ENCODE measurements around the gene FPR2.

Gene FPR2, protein sequence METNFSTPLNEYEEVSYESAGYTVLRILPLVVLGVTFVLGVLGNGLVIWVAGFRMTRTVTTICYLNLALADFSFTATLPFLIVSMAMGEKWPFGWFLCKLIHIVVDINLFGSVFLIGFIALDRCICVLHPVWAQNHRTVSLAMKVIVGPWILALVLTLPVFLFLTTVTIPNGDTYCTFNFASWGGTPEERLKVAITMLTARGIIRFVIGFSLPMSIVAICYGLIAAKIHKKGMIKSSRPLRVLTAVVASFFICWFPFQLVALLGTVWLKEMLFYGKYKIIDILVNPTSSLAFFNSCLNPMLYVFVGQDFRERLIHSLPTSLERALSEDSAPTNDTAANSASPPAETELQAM

DNA sequence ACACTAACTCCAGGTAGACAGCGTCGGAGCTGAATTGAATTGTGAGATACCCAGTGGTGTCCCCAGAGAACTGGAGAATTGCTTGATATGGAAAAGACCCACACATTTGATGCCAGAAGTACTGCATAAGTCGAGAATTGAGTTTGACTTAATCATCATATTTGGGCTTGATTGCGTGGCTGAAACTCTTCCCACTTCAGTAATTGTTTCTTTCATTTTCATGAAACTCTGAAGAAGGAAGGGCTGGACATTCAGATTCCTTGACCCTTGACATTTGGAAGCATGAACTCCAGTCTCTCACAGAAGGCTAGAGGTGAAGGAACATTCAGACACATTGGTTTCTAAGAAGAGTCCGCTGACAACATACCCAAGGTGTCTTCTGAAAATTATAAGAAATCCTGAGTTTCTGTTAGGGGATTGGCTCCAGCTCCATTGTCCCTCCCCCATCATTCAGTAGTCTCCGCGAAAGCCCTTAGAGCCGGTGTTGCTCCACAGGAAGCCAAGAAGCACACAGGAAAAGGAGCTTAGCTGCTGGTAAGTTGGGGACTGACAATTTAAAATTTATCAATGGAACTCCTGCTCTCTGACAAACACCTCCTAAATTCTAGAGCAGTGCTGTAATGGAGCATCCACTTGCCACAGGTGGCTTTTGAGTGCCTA lies at the start of gene FPR2:
Gene FPR2 (plus strand): TSS at position 484 of the 660 bp plus-strand sequence. CDS start 7,479 bp downstream, outside the sequence.
- no peaks in the 10 kb centered on the region for H3K36me3 ChIP-seq (ENCODE audit: control insufficient read depth, insufficient read depth, low read length, severe bottlenecking)
- H3K9ac ChIP-seq (ENCODE audit: low read length): no peak within 1 kb of the TSS
- H3K4me1 ChIP-seq (ENCODE audit: control insufficient read depth, insufficient read depth, low read length): no peaks in the 10 kb centered on the region
- H3K9me3 ChIP-seq (ENCODE audit: control insufficient read depth, low read length): no peaks in the 10 kb centered on the region
- no peak for DNase-seq (ENCODE audit: low read depth)
- no peak within 1 kb of the TSS for H3K4me3 ChIP-seq (ENCODE audit: low read length)
- H3K27me3 ChIP-seq (replicated peaks; ENCODE audit: control insufficient read depth, insufficient read depth, low read length): peaks cover 4% of the 10 kb centered on the region

DNA sequence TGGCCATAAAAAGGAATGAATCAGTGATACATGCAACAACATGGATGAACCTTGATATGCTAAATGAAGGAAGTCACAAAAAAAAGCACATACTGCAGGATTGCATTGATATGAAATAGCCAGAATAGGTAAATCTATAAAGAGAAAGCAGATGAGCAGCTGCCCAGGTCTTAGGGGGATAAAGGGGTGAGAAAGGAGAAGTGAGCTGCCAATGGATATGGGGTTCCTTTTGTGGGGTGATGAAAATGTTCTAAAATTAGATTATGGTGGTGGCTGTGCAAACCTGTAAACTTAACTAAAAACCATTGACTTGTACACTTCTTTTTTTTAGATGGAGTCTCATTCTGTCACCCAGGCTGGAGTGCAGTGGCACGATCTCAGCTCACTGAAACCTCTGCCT lies 49.3 kb upstream of the FPR2 start:
- no peaks in the 10 kb centered on the region for H3K27me3 ChIP-seq (replicated peaks; ENCODE audit: control insufficient read depth, insufficient read depth, low read length)
- no peaks in the 10 kb centered on the region for H3K4me1 ChIP-seq (ENCODE audit: control insufficient read depth, insufficient read depth, low read length)
- H3K9me3 ChIP-seq (ENCODE audit: control insufficient read depth, low read length): no peaks in the 10 kb centered on the region
- no peak for DNase-seq (ENCODE audit: low read depth)
- H3K4me3 ChIP-seq (ENCODE audit: low read length): no peak overlapping the region
- no peak overlapping the region for H3K9ac ChIP-seq (ENCODE audit: low read length)
- H3K36me3 ChIP-seq (ENCODE audit: control insufficient read depth, insufficient read depth, low read length, severe bottlenecking): peaks cover 11% of the 10 kb centered on the region

DNA sequence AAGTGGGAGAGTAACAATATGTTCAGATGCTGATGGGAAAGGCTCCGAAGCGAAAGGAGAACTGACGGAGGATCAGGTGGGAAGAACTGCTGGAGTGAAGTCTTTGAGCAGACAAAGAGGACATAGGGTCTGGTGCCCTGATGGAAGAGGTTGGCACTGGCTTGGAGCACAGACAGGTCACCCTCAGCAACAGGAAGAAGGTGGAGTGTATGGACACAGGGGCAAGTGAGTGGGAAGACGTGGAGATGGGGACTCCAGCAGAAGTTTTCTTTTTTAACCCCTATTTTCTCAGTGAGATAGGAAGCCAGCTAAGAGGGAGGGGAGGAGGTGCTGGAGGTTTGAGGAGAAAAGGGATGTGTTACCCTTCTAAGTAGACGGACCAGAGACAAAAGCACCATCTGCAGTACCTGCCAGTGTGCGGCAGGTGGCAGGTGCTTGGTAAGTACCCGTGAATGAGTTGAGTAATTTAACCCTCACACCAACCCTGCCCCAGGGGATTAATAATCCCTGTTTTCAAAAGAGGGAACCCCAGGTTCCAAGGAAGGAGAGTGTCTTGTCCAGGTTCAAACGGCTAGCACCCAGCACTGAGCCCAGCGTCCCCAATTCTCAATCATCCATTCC lies 48.4 kb upstream of the FPR2 start:
- H3K27me3 ChIP-seq (replicated peaks; ENCODE audit: control insufficient read depth, insufficient read depth, low read length): no peaks in the 10 kb centered on the region
- peaks cover 2% of the 10 kb centered on the region for H3K36me3 ChIP-seq (ENCODE audit: control insufficient read depth, insufficient read depth, low read length, severe bottlenecking)
- peak; percentile 12 for DNase-seq (ENCODE audit: low read depth)
- no peak overlapping the region for H3K4me3 ChIP-seq (ENCODE audit: low read length)
- H3K4me1 ChIP-seq (ENCODE audit: control insufficient read depth, insufficient read depth, low read length): no peaks in the 10 kb centered on the region
- no peaks in the 10 kb centered on the region for H3K9me3 ChIP-seq (ENCODE audit: control insufficient read depth, low read length)
- H3K9ac ChIP-seq (ENCODE audit: low read length): no peak overlapping the region

DNA sequence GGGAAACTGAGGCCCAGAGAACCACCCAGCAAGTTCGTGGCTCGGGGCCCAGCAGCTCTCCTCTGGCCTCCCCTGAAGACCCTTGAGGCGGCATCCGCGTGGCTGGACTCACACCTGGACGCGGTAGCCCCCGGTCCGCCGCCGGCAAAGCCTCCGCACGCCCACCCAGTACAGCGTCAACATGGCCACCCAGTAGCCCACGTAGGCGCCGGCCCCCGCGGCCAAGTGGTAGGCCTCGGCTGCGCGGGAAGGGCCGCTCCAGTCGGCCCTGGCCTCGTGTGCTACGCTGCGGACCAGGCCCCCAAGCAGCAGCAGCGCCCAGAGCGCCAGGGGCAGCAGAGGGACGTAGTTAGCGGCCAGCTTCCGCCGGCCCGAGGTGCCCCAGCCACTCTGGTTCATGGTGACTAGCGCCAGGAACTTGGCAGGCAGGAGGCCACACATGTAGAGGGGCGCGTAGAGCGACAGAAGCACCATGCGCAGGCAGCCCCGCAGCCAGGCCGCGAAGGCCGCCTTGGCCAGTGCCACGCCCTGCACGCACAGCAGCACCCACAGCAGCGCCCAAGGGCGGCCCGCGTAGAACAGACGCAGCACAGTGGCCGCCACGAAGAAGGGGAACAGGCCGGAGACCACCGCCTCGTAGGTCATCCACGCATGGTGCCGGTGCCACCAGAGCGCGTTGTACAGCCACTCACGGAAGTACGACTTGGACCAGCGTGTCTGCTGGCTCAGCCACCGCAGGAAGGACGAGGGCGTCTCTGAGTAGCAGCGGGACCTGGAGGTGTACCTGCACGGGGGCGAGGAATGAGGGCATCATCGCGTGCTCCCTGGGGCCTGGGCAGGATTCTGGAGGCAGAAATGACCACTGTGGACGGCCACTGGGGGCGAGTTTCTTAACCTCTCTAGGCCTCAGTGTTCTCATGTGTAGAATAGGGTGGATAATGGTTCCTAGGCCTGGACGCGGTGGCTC lies 47.4 kb upstream of the FPR2 start:
- Histone ChIP-seq H3K4me3 (ENCODE audit: low read length) (no peak overlapping the region), H3K9ac (ENCODE audit: low read length) (no peak overlapping the region), H3K36me3 (ENCODE audit: control insufficient read depth, insufficient read depth, low read length, severe bottlenecking) (no peaks in the 10 kb centered on the region), H3K27me3 (replicated peaks; ENCODE audit: control insufficient read depth, insufficient read depth, low read length) (no peaks in the 10 kb centered on the region), H3K4me1 (ENCODE audit: control insufficient read depth, insufficient read depth, low read length) (no peaks in the 10 kb centered on the region), H3K9me3 (ENCODE audit: control insufficient read depth, low read length) (no peaks in the 10 kb centered on the region)
- DNase-seq (ENCODE audit: low read depth): no peak

DNA sequence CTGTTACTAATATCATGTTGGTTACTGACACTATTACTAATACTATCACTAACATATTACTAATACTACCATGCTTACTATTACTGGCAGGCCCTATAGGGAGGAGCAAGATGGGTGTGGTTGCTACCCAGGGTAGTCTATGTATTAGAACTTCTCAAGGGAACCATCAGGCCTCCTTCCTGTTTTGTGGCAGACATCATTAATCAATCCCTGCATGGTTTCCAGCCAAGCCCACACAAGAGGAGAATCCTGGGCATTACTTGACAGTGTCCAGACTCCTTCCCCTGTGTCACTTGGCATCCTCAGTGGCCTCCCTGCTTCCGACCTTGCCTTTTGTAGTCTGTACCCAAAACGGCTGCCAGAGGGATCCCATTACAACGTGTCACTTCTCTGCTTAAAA lies 46.1 kb upstream of the FPR2 start:
- H3K4me1 ChIP-seq (ENCODE audit: control insufficient read depth, insufficient read depth, low read length): peaks cover 4% of the 10 kb centered on the region
- no peak for DNase-seq (ENCODE audit: low read depth)
- no peak overlapping the region for H3K4me3 ChIP-seq (ENCODE audit: low read length)
- H3K9ac ChIP-seq (ENCODE audit: low read length): no peak overlapping the region
- H3K27me3 ChIP-seq (replicated peaks; ENCODE audit: control insufficient read depth, insufficient read depth, low read length): no peaks in the 10 kb centered on the region
- H3K36me3 ChIP-seq (ENCODE audit: control insufficient read depth, insufficient read depth, low read length, severe bottlenecking): no peaks in the 10 kb centered on the region
- H3K9me3 ChIP-seq (ENCODE audit: control insufficient read depth, low read length): no peaks in the 10 kb centered on the region

DNA sequence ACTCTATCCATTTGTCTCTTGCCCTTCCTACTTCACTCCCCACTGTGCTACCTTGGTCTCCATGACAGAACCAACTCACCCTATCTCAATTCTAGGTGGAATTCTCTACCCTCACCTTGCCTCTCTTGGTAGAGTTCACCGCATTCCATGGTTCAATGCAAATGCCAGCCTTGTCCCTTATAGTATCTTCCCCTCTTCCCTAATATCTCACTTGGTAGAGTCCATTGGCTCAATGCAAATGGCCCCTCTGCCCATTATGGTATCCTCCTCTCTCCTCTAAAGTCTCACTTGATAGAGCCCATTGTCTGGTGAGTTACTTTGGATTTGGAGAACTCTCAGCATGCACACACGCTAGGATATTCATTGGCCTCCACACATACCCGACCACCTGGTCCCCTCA lies 45.1 kb upstream of the FPR2 start:
- no peak for DNase-seq (ENCODE audit: low read depth)

DNA sequence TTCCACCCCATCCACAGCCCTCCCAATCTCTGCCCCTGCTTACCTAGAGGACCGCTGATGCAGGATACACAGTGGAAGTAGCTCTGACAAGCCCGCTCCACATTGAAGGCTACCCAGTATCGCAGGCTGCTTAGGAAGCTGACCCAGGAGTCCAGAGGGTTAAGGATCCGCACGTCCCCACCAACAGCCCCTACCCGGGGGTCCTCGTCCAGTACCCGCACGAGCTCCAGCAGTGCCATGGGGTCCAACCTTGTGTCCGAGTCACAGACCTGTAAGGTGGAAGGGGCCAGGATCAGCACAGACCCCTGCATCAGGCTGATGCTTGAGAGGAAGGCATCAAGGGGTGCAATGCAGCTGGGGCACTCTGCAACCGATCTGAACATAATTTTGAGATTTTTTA lies 44.1 kb upstream of the FPR2 start:
- no peak overlapping the region for H3K9ac ChIP-seq (ENCODE audit: low read length)

More for the DNA sequence above, 45.1 kb upstream of the FPR2 start:
- H3K9me3 ChIP-seq (ENCODE audit: control insufficient read depth, low read length): no peaks in the 10 kb centered on the region
- H3K4me3 ChIP-seq (ENCODE audit: low read length): no peak overlapping the region
- H3K36me3 ChIP-seq (ENCODE audit: control insufficient read depth, insufficient read depth, low read length, severe bottlenecking): no peaks in the 10 kb centered on the region
- no peak overlapping the region for H3K9ac ChIP-seq (ENCODE audit: low read length)
- peaks cover 4% of the 10 kb centered on the region for H3K4me1 ChIP-seq (ENCODE audit: control insufficient read depth, insufficient read depth, low read length)
- H3K27me3 ChIP-seq (replicated peaks; ENCODE audit: control insufficient read depth, insufficient read depth, low read length): no peaks in the 10 kb centered on the region

DNA sequence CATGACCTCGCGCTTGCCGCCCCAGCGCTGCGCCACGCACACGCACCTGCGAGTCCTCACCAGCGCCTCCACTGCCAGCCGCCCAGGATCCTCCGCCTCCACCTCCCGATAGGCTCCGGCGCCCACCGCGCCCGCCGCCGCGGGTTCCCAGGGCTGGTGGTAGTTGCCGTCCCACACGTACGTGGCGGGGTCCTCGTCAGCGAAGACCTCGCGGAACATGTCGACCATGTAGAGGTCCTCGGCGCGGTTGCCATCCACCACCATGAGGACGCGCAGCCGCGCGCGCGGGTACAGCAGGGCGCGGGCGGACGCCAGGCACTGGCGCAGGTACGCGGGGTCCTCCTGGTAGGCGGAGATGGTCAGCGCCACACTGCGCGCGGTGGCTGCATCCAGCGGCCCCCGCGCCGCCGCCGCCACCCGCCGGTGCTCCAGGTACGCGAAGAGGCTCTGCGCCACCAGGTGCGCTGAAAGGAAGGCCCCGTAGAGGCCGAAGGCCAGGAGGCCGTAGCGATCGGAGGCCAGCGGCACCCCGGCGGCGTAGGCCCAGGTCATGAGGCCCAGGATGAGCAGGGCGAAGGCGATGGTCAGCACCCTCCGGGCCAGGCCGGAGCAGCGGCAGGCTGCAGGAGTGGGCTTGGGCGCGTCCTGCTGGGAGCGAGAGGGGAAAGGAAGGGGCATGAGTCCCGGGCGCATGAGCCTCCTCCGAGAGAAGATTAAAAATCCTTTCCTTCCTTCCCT lies 41.6 kb upstream of the FPR2 start:
- H3K4me3 ChIP-seq (ENCODE audit: low read length): peak overlapping the region; percentile 77
- H3K4me1 ChIP-seq (ENCODE audit: control insufficient read depth, insufficient read depth, low read length): peaks cover 11% of the 10 kb centered on the region
- H3K9me3 ChIP-seq (ENCODE audit: control insufficient read depth, low read length): no peaks in the 10 kb centered on the region
- H3K9ac ChIP-seq (ENCODE audit: low read length): peak overlapping the region; percentile 66
- H3K27me3 ChIP-seq (replicated peaks; ENCODE audit: control insufficient read depth, insufficient read depth, low read length): no peaks in the 10 kb centered on the region
- no peak for DNase-seq (ENCODE audit: low read depth)
- no peaks in the 10 kb centered on the region for H3K36me3 ChIP-seq (ENCODE audit: control insufficient read depth, insufficient read depth, low read length, severe bottlenecking)

More for the DNA sequence above, 44.1 kb upstream of the FPR2 start:
- Histone ChIP-seq H3K27me3 (replicated peaks; ENCODE audit: control insufficient read depth, insufficient read depth, low read length) (no peaks in the 10 kb centered on the region), H3K4me3 (ENCODE audit: low read length) (no peak overlapping the region), H3K4me1 (ENCODE audit: control insufficient read depth, insufficient read depth, low read length) (peaks cover 4% of the 10 kb centered on the region), H3K9me3 (ENCODE audit: control insufficient read depth, low read length) (no peaks in the 10 kb centered on the region), H3K36me3 (ENCODE audit: control insufficient read depth, insufficient read depth, low read length, severe bottlenecking) (no peaks in the 10 kb centered on the region)
- no peak for DNase-seq (ENCODE audit: low read depth)

DNA sequence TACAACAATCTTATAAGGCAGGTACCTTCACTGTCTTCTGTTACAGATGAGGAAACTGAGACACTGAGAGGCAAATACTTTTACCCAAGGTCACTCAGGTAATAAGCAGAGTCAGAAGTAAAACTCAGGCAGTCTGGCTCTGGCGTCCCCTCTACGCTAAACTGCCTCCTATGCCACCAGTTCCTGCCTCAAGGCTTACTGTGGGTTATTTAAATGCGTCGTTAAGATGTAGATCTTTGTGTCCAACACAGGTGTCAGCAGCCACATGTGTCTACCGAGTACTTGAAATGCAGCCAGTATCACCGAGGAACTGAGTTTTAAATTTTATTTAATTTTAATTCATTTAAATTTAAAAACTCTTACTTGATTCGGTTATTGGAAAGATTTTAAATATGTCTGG lies 39.1 kb upstream of the FPR2 start:
- no peak for DNase-seq (ENCODE audit: low read depth)
- Histone ChIP-seq H3K4me3 (ENCODE audit: low read length) (no peak overlapping the region), H3K9me3 (ENCODE audit: control insufficient read depth, low read length) (no peaks in the 10 kb centered on the region), H3K27me3 (replicated peaks; ENCODE audit: control insufficient read depth, insufficient read depth, low read length) (no peaks in the 10 kb centered on the region), H3K36me3 (ENCODE audit: control insufficient read depth, insufficient read depth, low read length, severe bottlenecking) (no peaks in the 10 kb centered on the region), H3K9ac (ENCODE audit: low read length) (no peak overlapping the region), H3K4me1 (ENCODE audit: control insufficient read depth, insufficient read depth, low read length) (peaks cover 28% of the 10 kb centered on the region)

DNA sequence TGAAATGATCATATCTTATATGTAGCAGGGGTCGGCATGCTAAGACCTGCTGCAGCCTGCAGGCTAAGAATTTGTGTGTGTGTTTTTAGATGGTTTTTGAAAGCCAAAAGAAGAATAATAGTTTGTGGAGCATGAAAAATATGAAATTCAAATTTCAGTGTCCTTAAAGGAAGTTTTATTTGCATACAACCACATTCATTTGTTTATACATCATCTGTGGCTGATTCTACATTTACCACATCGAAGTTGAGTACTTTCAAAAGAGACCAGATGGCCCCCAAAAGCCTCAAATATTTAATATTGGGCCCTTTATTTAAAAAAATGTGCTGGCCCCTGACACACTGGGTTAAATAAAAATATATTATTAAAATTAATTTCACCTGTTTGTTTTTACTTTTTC lies 38.5 kb upstream of the FPR2 start:
- no peak overlapping the region for H3K9ac ChIP-seq (ENCODE audit: low read length)
- no peak overlapping the region for H3K4me3 ChIP-seq (ENCODE audit: low read length)
- no peaks in the 10 kb centered on the region for H3K36me3 ChIP-seq (ENCODE audit: control insufficient read depth, insufficient read depth, low read length, severe bottlenecking)
- H3K9me3 ChIP-seq (ENCODE audit: control insufficient read depth, low read length): no peaks in the 10 kb centered on the region
- DNase-seq (ENCODE audit: low read depth): no peak
- peaks cover 34% of the 10 kb centered on the region for H3K4me1 ChIP-seq (ENCODE audit: control insufficient read depth, insufficient read depth, low read length)
- H3K27me3 ChIP-seq (replicated peaks; ENCODE audit: control insufficient read depth, insufficient read depth, low read length): no peaks in the 10 kb centered on the region
